GM12878 (cell line): ENCODE results near the gene DUT.

Experiments
- EZH2 ChIP-seq: IDR thresholded peaks from 2 replicates; pipeline ENCODE4 v1.6.1; 2012; ENCODE audit warnings: low read depth, mild to moderate bottlenecking, control low read depth, inconsistent platforms, low read length, borderline replicate concordance; ENCODE audit not compliant: control insufficient read depth
- PKNOX1 ChIP-seq: fragments of 450-650 bp; IDR thresholded peaks from 2 replicates; pipeline ENCODE4 v1.6.1; 2016; ENCODE audit warnings: mild to moderate bottlenecking
- POLR2AphosphoS5 ChIP-seq: IDR thresholded peaks from 2 replicates; pipeline ENCODE4 v1.6.1; 2011; ENCODE audit warnings: mild to moderate bottlenecking, low read length, inconsistent platforms
- TCF7 ChIP-seq: IDR thresholded peaks from 2 replicates; pipeline ENCODE4 v1.6.1; 2014; ENCODE audit warnings: antibody characterized with exemption, borderline replicate concordance

- TF ChIP-seq TCF7: no peak
- TF ChIP-seq EZH2: no peak
- TF ChIP-seq PKNOX1: no peak
- no peak for TF ChIP-seq POLR2AphosphoS5
These were observed 21.5 kb upstream of the DUT start for GRCh38 chr15:48309740-48310139.
